Superior temporal gyrus (tissue), 1 donor: ENCODE measurements around the gene TSC22D1.

ENCODE experiments used
- DNase-seq: peaks from one replicate; pipeline ENCODE4 v3.0.0-alpha.2; 2016; ENCODE audit errors: extremely low spot score

Gene TSC22D1

DNA sequence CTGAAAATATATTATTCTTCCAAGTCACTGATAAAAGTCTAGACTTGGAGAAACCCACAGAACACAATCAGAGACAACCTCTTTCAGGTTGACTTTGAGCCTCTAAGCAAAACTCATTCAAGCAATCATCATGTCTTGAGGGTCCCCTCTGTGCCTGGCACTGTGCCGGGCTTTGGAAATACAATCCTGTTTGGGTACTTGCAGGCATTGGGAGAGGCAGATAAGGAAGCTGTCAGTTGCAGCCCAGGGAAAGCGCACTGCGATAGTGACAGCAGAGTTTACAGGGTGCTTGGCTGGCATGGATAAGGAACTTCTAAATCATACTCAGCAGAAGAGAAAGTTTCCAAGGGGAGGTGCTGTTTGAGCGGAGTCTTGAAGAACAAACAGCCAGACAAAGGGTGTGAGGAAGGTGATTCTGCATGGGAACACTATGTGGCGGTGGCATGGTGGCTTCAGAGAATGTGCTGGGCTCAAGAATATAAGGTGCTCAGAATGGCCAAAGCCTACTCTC, 193.4 kb downstream of the TSC22D1 start:
- DNase-seq, result no peak
